Heart right ventricle (tissue), 16 donors: ENCODE measurements around the gene NNT. TPM values are rescaled to one million over a fixed set of nuclear protein-coding genes. Genes with fewer than 3 reads are reported as not detected.
"Not testable (repeated sequence)": the region's sequence is repeated elsewhere in the genome, so short reads cannot be mapped to it uniquely, and the experiment has no call there.

Experiments
- ATAC-seq, 8 donors: fragments of 200-7000 bp; cut with Tn5 transposase; one replicate each; pipeline ENCODE4 v1.9.1; 2020; ENCODE audit warnings: mild to moderate bottlenecking in 8 of 8, moderate library complexity in 8 of 8, moderate number of reproducible peaks in 1 of 8
- DNase-seq, 2 donors: peaks; one replicate each; pipeline ENCODE4 v3.0.0-alpha.2; 2020
- H3K27ac ChIP-seq, 10 donors: fragments of 200-600 bp; sonication (generic) in 2 of 10; one replicate each; pipeline versions ENCODE4 v1.5.0 to v1.8.0; 2020 to 2022; ENCODE audit warnings: mild to moderate bottlenecking in 3 of 10
- H3K27me3 ChIP-seq, 7 donors: fragments of 200-600 bp; one replicate each; pipeline ENCODE4 v1.8.0; 2021 to 2022; ENCODE audit warnings: mild to moderate bottlenecking in 2 of 7
- H3K36me3 ChIP-seq, 9 donors: fragments of 200-600 bp; sonication (generic) in 1 of 9; one replicate each; pipeline versions ENCODE4 v1.5.0 to v1.8.0; 2020 to 2022; ENCODE audit warnings: mild to moderate bottlenecking in 2 of 9
- H3K4me1 ChIP-seq, 9 donors: fragments of 200-600 bp; sonication (generic) in 1 of 9; one replicate each; pipeline versions ENCODE4 v1.5.0 to v1.8.0; 2020 to 2022; ENCODE audit warnings: mild to moderate bottlenecking in 4 of 9
- H3K4me3 ChIP-seq, 10 donors: fragments of 200-600 bp; sonication (generic) in 2 of 10; one replicate each; pipeline versions ENCODE4 v1.5.0 to v1.8.0; 2020 to 2022; ENCODE audit warnings: mild to moderate bottlenecking in 7 of 10, moderate library complexity in 2 of 10
- H3K9me3 ChIP-seq, 11 donors: fragments of 200-600 bp in 10 of 11; sonication (generic) in 2 of 11; one replicate each; pipeline versions ENCODE4 v1.5.0 to v1.8.0; 2013 to 2022; ENCODE audit warnings: mild to moderate bottlenecking in 2 of 11, control low read depth in 1 of 11, moderate library complexity in 1 of 11
- CTCF ChIP-seq, 9 donors: fragments of 200-600 bp; sonication (generic) in 2 of 9; IDR thresholded peaks; one replicate each; pipeline versions ENCODE4 v1.5.0 to v1.8.0; 2021 to 2022; ENCODE audit warnings: antibody characterized with exemption in 9 of 9, mild to moderate bottlenecking in 5 of 9, moderate library complexity in 1 of 9
- WGBS, 2 donors: extraction: QIAGEN DNeasy Blood & Tissue Kit; methylation state at CpG; one replicate each; pipeline ENCODE4 v1.1.7; 2013; ENCODE audit warnings: inconsistent platforms in 1 of 2; 5-methylcytosine and 5-hydroxymethylcytosine counted together
- intact Hi-C, 10 donors: fragments of 100-400 bp; cut with DNase I; formaldehyde crosslinking; loops; one replicate each; pipeline versions ENCODE4 v1.11.1 to v1.14.2; 2022
- polyA plus RNA-seq, 2 donors: library from polyadenylated mRNA; stranded (reverse); fragments of 200-250 nt; gene quantifications; one replicate each; pipeline ENCODE4 v1.2.3, GENCODE V29; 2013
- total RNA-seq, 10 donors: library from RNA; stranded (reverse); fragmentation: NEBNext Ultra II Directional in 3 of 10; extraction: Animal tissue kit (Norgen Biotek cat#: 25700) in 3 of 10; gene quantifications; one replicate each; pipeline versions ENCODE4 v1.2.1 to v1.2.4, GENCODE V29; 2021 to 2023
- donor health status: Arrhythmogenic right ventricular cardiomyopathy.
- donor health status: ischemic (EF 13 %, LVEDD 7.1; RV severe dilation, severe dysfunction).
- donor health status: healthy with polysubstance abuse.
- donor health status: DM: no; HTN: yes; CAD: no.
- donor health status: DM: no; HTN: no; CAD: no.
- donor health status: ischemic (EF 25% LVEDD 6.9; RV normal size, moderate dysfunction).
- donor health status: ischemic (EF 25% LVEDD 5.7; RV mildly dilated, moderate dysfunction).
- donor health status: healthy.
- donor health status: DM: yes; HTN: yes; CAD: no.
- donor health status: Ischemic cardiomyopathy.
- donor health status: ischemic (EF 35%, LVEDD 5.7; RV mildly dilated, moderate dysfunction).
- donor health status: nonischemic (EF 11% LVEDD 7.7; RV severe dilation, severe dysfunction).
- donor health status: DM: yes; HTN: yes; CAD: no.
- donor health status: PGD.
- donor health status: ischemic (EF 29% LVEDD 5.4; RV normal size, mild dysfunction).
- donor health status: nonischemic (EF 23%, LVEDD 6.1; RV moderate dilation, normal function).

The NNT gene
- total and polyA plus RNA-seq, 12 donors = 40.8 to 731 (median 609) TPM

- intact Hi-C loops = loop anchor here in 6 of 10 donors (2.0 to 10.0 kb wide), 5 partner anchors 601 to 1051 kb away; no protein-coding TSS in a partner anchor
- Histone ChIP-seq H3K36me3 (no peaks in the 10 kb centered on the region), H3K4me3 (no peak overlapping the region), H3K27ac (no peak overlapping the region), H3K9me3 (no peaks in the 10 kb centered on the region), H3K4me1 (no peaks in the 10 kb centered on the region), H3K27me3 (no peaks in the 10 kb centered on the region)
- TF ChIP-seq CTCF (IDR thresholded peaks at IDR 0.05) = no peak
- 79 to 86% methylated on average over 1 of the region's 1 CpG for WGBS, 2 donors
- ATAC-seq (no peak), DNase-seq (no peak)
These were observed 128.6 kb downstream of the NNT start for GRCh38 chr5:43731573-43731972.

- DNase-seq, H3K4me3 ChIP-seq, H3K27me3 ChIP-seq, H3K9me3 ChIP-seq, intact Hi-C loops, H3K4me1 ChIP-seq, ATAC-seq, H3K36me3 ChIP-seq, H3K27ac ChIP-seq: not testable (repeated sequence)
- WGBS, 2 donors = 95% methylated on average over 32 of the region's 32 CpGs
These were observed 143.1 kb downstream of the NNT start for GRCh38 chr5:43745923-43746548.

- H3K4me1 ChIP-seq = no peaks in the 10 kb centered on the region
- H3K9me3 ChIP-seq = peaks cover 0 to 5% (median 0%) of the 10 kb centered on the region in 11 donors
- H3K27ac ChIP-seq = no peak overlapping the region
- no peak for DNase-seq
- no peak overlapping the region for H3K4me3 ChIP-seq
- intact Hi-C loops = no loop called here
- WGBS, 2 donors = 90 to 92% methylated on average over 2 of the region's 2 CpGs
- no peaks in the 10 kb centered on the region for H3K36me3 ChIP-seq
- no peaks in the 10 kb centered on the region for H3K27me3 ChIP-seq
- ATAC-seq = no peak
- TF ChIP-seq CTCF (IDR thresholded peaks at IDR 0.05) = no peak
These were observed 147.8 kb downstream of the NNT start for GRCh38 chr5:43750809-43751208.

GRCh38 chr5:43753069-43753468, 150.1 kb downstream of the NNT start:
- Histone ChIP-seq H3K27ac (no peak overlapping the region), H3K9me3 (peaks cover 0 to 23% (median 12%) of the 10 kb centered on the region in 11 donors), H3K27me3 (no peaks in the 10 kb centered on the region), H3K4me1 (no peaks in the 10 kb centered on the region), H3K36me3 (no peaks in the 10 kb centered on the region), H3K4me3 (no peak overlapping the region)
- no peak for TF ChIP-seq CTCF (IDR thresholded peaks at IDR 0.05)
- ATAC-seq (no peak), DNase-seq (no peak)
- intact Hi-C loops = no loop called here
- WGBS, 2 donors = 86 to 98% methylated on average over 2 of the region's 2 CpGs

Other genes starting within 250 kb of the NNT start
- under 1 TPM in 9 of 10 donors, not detected in 1; 0.20 to 0.53 (median 0.32) TPM for gene CCL28, start 190.8 kb upstream of the NNT start, total RNA-seq
- gene CCL28, start 190.8 kb upstream of the NNT start, polyA plus RNA-seq = under 1 TPM; 0.10 to 0.59 TPM
- gene TMEM267, start 119.3 kb upstream of the NNT start, total RNA-seq = 10 to 100 TPM in 1 of 10 donors, 1 to 10 TPM in 9; 4.2 to 10.3 (median 5.6) TPM
- gene TMEM267, start 119.3 kb upstream of the NNT start, polyA plus RNA-seq = 1 to 10 TPM; 5.2 to 9.6 TPM
- 1 to 10 TPM in 2 of 10 donors, under 1 TPM in 8; 0.22 to 1.6 (median 0.53) TPM for gene C5orf34, start 88.0 kb upstream of the NNT start, total RNA-seq
- under 1 TPM; 0.65 to 0.95 TPM for gene C5orf34, start 88.0 kb upstream of the NNT start, polyA plus RNA-seq
- gene PAIP1, start 46.1 kb upstream of the NNT start, total RNA-seq = 100 to 1,000 TPM; 112 to 162 (median 138) TPM
- gene PAIP1, start 46.1 kb upstream of the NNT start, polyA plus RNA-seq = 10 to 100 TPM; 51.1 to 84.6 TPM